ENCODE results near the gene FYN.

DNA sequence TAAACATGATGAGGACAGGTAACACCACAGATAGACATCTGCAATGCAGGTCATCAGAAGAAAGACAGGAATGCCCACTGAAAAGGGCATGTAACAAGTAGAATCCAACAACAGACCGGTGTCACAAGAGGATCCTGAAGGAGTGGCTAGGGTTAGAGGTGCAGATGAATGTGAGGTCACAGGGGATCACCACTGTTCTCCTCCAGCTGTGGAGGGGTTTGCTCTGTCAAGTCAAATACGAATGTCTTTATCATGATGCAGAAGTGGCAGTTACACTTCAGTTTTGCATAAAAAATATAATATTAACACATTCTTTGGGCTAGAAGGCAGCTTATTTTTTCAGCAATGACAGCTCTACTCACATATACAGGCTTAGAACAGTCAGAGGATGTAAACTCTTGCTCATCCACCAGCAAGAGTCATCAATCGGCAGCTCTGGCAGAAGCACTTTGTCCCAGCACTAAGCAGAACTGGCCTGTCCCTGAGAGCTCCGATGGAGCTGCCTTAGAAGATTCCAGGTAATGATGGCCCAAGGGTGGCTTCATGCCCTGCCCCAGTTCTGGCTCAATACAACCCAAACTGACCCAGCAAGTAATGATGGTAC lies 137.1 kb downstream of the FYN start:
- no peak for TF ChIP-seq CTCF (IDR thresholded peaks at IDR 0.05; ENCODE audit: insufficient read depth, low read length, poor library complexity, severe bottlenecking)
- no peak for TF ChIP-seq EZH2phosphoT487 (conservative IDR thresholded peaks at IDR 0.05; ENCODE audit: low read length)

Measured in SU-DHL-6 (cell line).